ENCODE measurements around the gene GRK5. TPM values are rescaled to one million over a fixed set of nuclear protein-coding genes. Genes with fewer than 3 reads are reported as not detected.

GRK5 gene
- total RNA-seq, 4 donors from 2014 or later: 43.5 to 61.7 (median 48.9) TPM

DNA sequence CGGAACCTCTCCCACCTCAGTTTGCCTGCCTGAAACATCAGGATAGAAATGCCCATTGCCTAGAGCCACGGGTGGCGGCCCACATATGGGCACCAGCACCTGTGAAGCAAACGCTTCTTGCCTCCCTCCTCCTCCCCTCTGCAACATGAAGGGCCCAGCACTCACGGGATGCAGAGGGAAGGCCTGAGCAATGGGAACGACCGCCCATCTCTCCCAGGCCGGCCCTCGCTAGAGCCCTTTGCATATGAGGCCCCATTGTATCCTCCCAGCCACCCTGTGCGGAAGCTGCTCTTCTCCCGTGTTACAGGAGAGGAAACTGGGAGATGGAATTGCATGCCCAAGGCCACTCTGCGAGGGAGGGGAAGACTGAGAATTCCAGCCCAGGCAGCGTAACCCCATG lies 246.9 kb downstream of the GRK5 start:
- Histone ChIP-seq H3K9me3 (no peaks in the 10 kb centered on the region), H3K4me1 (peaks cover 0 to 11% (median 0%) of the 10 kb centered on the region in 4 donors), H3K4me3 (no peak overlapping the region), H3K27me3 (no peaks in the 10 kb centered on the region), H3K27ac (no peak overlapping the region), H3K36me3 (peaks cover 0 to 83% (median 0%) of the 10 kb centered on the region in 3 donors)
- WGBS, 2 donors: 79 to 86% methylated on average over 13 of the region's 13 CpGs
- TF ChIP-seq, protein P1, sequence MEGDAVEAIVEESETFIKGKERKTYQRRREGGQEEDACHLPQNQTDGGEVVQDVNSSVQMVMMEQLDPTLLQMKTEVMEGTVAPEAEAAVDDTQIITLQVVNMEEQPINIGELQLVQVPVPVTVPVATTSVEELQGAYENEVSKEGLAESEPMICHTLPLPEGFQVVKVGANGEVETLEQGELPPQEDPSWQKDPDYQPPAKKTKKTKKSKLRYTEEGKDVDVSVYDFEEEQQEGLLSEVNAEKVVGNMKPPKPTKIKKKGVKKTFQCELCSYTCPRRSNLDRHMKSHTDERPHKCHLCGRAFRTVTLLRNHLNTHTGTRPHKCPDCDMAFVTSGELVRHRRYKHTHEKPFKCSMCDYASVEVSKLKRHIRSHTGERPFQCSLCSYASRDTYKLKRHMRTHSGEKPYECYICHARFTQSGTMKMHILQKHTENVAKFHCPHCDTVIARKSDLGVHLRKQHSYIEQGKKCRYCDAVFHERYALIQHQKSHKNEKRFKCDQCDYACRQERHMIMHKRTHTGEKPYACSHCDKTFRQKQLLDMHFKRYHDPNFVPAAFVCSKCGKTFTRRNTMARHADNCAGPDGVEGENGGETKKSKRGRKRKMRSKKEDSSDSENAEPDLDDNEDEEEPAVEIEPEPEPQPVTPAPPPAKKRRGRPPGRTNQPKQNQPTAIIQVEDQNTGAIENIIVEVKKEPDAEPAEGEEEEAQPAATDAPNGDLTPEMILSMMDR (IDR thresholded peaks at IDR 0.05): no peak
- TF ChIP-seq EP300 (IDR thresholded peaks at IDR 0.05) (no peak), POLR2A (IDR thresholded peaks at IDR 0.05) (no peak)
- DNase-seq (ENCODE audit: low spot score in 2 of 2): no peak

DNA sequence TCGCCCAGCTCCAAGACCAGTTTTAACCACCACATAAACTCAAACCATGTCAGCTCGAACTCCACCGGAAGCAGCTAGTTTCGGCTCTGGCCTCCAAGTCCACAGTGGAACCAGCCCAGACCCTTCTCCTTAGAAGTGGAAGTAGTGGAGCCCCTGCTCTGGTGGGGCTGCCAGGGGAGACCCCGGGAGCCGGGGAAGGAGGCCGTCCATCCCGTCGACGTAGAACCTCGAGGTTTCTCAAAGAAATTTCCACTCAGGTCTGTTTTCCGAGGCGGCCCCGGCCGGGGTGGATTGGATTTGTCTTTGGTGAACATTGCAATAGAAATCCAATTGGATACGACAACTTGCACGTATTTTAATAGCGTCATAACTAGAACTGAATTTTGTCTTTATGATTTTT lies 247.6 kb downstream of the GRK5 start:
- peaks cover 0 to 77% (median 0%) of the 10 kb centered on the region in 3 donors for H3K36me3 ChIP-seq
- TF ChIP-seq, protein P1 (IDR thresholded peaks at IDR 0.05): no peak
- TF ChIP-seq POLR2A (IDR thresholded peaks at IDR 0.05): no peak
- no peak for TF ChIP-seq EP300 (IDR thresholded peaks at IDR 0.05)

DNA sequence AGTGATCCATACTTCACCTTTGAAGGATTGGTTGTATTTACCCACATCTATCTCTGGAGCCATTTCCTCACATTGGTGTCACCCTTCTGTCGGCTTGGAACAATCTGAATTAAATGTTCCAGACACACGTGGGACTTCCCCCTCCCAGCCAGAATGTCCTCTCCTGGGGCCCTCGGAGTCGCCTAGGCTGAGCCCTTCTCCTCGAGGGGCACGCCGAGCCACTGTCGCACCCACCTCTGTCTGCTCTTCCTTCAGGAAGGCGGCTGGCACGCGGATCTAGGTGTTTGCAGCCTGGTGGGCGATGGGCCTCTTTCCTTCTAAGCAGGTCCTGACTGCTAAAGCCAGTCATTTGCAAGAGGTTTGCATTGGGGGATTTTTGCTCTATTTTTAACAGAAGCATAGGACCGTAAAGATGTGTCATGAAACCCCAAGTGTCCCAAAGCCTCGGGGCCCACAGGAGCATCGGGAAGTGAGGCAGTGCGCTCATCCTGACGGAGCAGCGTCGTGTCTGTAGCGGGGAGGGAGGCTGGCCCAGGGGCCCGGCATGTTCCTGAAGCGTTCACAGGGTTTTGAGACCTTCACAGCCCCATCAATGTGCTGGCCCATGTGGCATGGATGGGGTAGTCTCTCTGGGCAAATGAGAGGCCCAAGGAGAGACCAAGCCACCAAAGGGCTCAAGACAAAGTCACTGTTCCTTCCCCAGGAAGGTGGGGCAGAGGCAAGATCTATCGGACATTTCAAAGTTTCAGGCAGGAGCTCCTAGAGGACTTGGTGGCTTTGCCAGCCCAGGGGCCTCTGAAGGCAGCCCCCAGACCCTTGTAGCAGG lies 248.5 kb downstream of the GRK5 start:
- peaks cover 0 to 68% (median 0%) of the 10 kb centered on the region in 3 donors for H3K36me3 ChIP-seq
- no peak overlapping the region for H3K27ac ChIP-seq
- H3K4me1 ChIP-seq: no peaks in the 10 kb centered on the region
- WGBS, 2 donors: 91% methylated on average over 22 to 23 of the region's 23 CpGs
- no peaks in the 10 kb centered on the region for H3K9me3 ChIP-seq
- H3K27me3 ChIP-seq: no peaks in the 10 kb centered on the region
- H3K4me3 ChIP-seq: no peak overlapping the region
- no peak for DNase-seq (ENCODE audit: low spot score in 2 of 2)
- TF ChIP-seq, protein P1 (IDR thresholded peaks at IDR 0.05): no peak
- TF ChIP-seq EP300 (IDR thresholded peaks at IDR 0.05) (no peak), POLR2A (IDR thresholded peaks at IDR 0.05) (no peak)

More for the DNA sequence above, 247.6 kb downstream of the GRK5 start:
- DNase-seq (ENCODE audit: low spot score in 2 of 2): no peak
- H3K4me1 ChIP-seq: peaks cover 0 to 7% (median 0%) of the 10 kb centered on the region in 4 donors
- H3K27ac ChIP-seq: no peak overlapping the region
- H3K9me3 ChIP-seq: no peaks in the 10 kb centered on the region
- WGBS, 2 donors: 93 to 94% methylated on average over 18 of the region's 18 CpGs
- H3K4me3 ChIP-seq: no peak overlapping the region
- H3K27me3 ChIP-seq: no peaks in the 10 kb centered on the region

DNA sequence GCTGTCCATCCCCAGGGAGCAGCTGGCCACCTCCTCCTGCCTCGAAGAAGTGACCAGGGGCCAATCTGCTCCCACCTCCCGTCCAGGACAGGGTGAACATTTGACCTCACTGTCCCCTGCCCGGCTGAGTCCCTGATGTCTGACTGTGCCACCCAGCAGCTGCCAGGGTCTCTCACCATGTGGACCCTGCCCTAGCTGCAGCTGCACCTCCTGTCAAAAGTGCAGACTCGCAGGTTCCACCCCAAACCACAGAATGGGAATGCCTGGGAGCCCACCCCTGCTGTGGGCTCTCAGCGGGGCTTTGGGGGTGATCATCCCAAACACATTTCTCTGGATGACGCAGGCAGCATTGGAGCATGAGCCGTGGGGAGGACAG lies 249.1 kb downstream of the GRK5 start:
- 69 to 100% methylated on average over 3 to 4 of the region's 7 CpGs for WGBS, 2 donors
- no peaks in the 10 kb centered on the region for H3K4me1 ChIP-seq
- TF ChIP-seq POLR2A (IDR thresholded peaks at IDR 0.05) (no peak), EP300 (IDR thresholded peaks at IDR 0.05) (no peak)
- no peak overlapping the region for H3K27ac ChIP-seq
- H3K4me3 ChIP-seq: no peak overlapping the region
- H3K27me3 ChIP-seq: no peaks in the 10 kb centered on the region
- H3K36me3 ChIP-seq: peaks cover 0 to 62% (median 0%) of the 10 kb centered on the region in 3 donors
- no peaks in the 10 kb centered on the region for H3K9me3 ChIP-seq
- DNase-seq (ENCODE audit: low spot score in 2 of 2): no peak

DNA sequence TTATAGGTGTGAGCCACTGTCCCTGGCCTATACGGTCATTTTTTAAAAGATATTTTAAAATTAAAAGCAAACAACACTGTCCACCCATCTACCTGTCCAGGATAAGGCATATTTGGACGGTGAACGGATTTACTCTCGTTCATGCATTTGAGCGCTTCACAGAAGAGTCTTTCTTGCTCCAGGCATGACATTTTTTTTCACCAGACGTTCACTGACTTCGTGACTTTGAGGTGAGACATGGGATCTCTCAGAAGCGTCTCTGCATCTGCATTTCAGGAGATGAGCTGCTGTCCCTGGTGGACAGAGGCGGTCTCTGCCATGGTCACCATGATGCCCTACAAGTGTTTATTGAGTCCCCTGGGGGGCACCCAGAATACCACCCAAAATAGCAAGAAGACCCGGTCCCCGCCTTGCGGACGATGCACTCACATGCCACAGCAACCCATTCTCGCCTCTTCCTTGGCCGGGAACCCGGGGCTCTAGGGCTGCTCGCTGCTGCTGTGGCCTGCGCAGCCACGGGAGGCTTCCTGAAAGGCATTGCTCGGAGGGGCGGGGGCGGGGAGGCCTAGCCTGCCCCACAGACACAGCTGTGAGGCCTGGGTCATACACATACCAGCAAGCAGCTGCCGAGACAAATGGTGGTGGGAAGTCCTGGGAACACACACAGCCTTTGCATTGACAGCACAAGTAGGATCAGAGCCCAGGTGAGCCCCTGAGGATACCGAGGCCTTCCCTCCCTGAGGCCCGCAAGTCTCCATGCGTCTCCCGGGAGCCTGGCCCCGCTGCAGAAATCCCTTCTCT lies 250.8 kb downstream of the GRK5 start:
- H3K4me3 ChIP-seq: no peak overlapping the region
- WGBS, 2 donors: 74 to 84% methylated on average over 25 to 28 of the region's 28 CpGs
- DNase-seq (ENCODE audit: low spot score in 2 of 2): no peak
- no peak for TF ChIP-seq POLR2A (IDR thresholded peaks at IDR 0.05)
- TF ChIP-seq, protein P1 (IDR thresholded peaks at IDR 0.05): no peak
- no peak for TF ChIP-seq EP300 (IDR thresholded peaks at IDR 0.05)
- H3K4me1 ChIP-seq: no peaks in the 10 kb centered on the region
- no peaks in the 10 kb centered on the region for H3K9me3 ChIP-seq
- H3K27me3 ChIP-seq: no peaks in the 10 kb centered on the region
- H3K27ac ChIP-seq: no peak overlapping the region
- peaks cover 0 to 45% (median 0%) of the 10 kb centered on the region in 3 donors for H3K36me3 ChIP-seq

Measured in tibial nerve (tissue), 4 donors.